H1 (cell line): ENCODE results near the gene APOL2. TPM values are rescaled to one million over a fixed set of nuclear protein-coding genes. Genes with fewer than 3 reads are reported as not detected.

Source experiments
- EZH2 ChIP-seq: fragments of 200-600 bp; sonication (generic); IDR thresholded peaks from 2 replicates; pipeline ENCODE4 v1.7.1; 2012; ENCODE audit warnings: low read depth, mild to moderate bottlenecking, moderate library complexity, low read length, inconsistent platforms; ENCODE audit not compliant: severe bottlenecking
- polyA plus RNA-seq, 7 experiments: library from polyadenylated mRNA; depleted of rRNA in 3 of 7; stranded (reverse) in 5 of 7; unstranded in 2 of 7; fragments of >200 nt in 5 of 7; fragments of 200-250 nt in 2 of 7; gene quantifications; 1 replicate in 5 of 7; 2 replicates in 1 of 7; 4 replicates in 1 of 7; pipeline versions ENCODE4 v1.2.1 to v1.2.3, GENCODE V29; 2011 to 2013; ENCODE audit warnings: missing spikeins in 2 of 7, mixed read lengths in 2 of 7
- total RNA-seq: library from RNA; stranded (reverse); fragmentation: NEBNext Ultra II Directional; extraction: Animal tissue kit (Norgen Biotek cat#: 25700); gene quantifications from 2 replicates; pipeline ENCODE4 v1.2.1, GENCODE V29; 2021

The APOL2 gene
- total and polyA plus RNA-seq, 2 of the 8 experiments (the other 6 are each of a cell fraction or from before 2014, with no cell fraction given): 8.1 to 11.0 TPM

DNA sequence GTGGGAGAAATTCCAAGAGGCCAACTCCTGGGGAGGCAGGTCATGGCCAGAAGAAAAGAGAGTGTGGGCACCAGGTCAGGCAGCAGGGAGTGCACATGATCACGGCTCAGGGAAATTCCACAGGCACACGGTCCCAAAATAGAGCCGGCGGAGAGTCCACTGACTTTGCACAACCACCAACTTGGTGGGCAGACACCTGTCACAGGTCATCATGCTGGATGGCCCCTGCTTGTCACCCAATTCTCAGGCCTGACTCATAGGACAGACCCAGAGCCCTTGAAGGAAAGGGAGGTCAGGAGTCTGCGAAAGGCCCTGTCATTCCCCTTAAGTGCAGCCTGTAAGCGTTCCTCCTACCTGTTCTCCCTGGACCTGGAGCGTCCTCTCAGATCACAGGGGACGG is 15.8 kb downstream of the APOL2 start (continued):
- TF ChIP-seq EZH2: no peak
- TF ChIP-seq, all 59 proteins: peak for 0
